HepG2 (cell line): ENCODE measurements around the gene CHTF8. TPM values are rescaled to one million over a fixed set of nuclear protein-coding genes. Genes with fewer than 3 reads are reported as not detected.

Source experiments
- NFYC ChIP-seq: IDR thresholded peaks from 2 replicates; pipeline ENCODE4 v1.6.1; 2016; ENCODE audit warnings: missing genetic modification reagents, missing compliant biosample characterization
- NR2F2 ChIP-seq: IDR thresholded peaks from 2 replicates; pipeline ENCODE4 v1.6.1; 2012; ENCODE audit warnings: low read depth, inconsistent platforms, borderline replicate concordance
- PAWR ChIP-seq: sonication (generic); formaldehyde crosslinking; IDR thresholded peaks from 2 replicates; pipeline ENCODE4 v1.4.0; 2020; ENCODE audit warnings: missing genetic modification reagents, mild to moderate bottlenecking, borderline replicate concordance
- PHF21A ChIP-seq: sonication (generic); formaldehyde crosslinking; IDR thresholded peaks from 2 replicates; pipeline ENCODE4 v1.5.0; 2020; ENCODE audit warnings: mild to moderate bottlenecking, missing genetic modification reagents
- PHF5A ChIP-seq: IDR thresholded peaks from one replicate; pipeline ENCODE4 v1.6.1; 2018; ENCODE audit warnings: low read depth, missing genetic modification reagents; ENCODE audit not compliant: unreplicated experiment
- REXO4 ChIP-seq: sonication (generic); formaldehyde crosslinking; IDR thresholded peaks from 2 replicates; pipeline ENCODE4 v1.8.0; 2022; ENCODE audit warnings: missing genetic modification reagents, mild to moderate bottlenecking, borderline replicate concordance
- SNAPC2 ChIP-seq: sonication (generic); formaldehyde crosslinking; IDR thresholded peaks from 2 replicates; pipeline ENCODE4 v1.8.1; 2022; ENCODE audit warnings: mild to moderate bottlenecking, missing genetic modification reagents
- SP5 ChIP-seq: IDR thresholded peaks from 2 replicates; pipeline ENCODE4 v1.6.1; 2016; ENCODE audit warnings: low read depth, borderline replicate concordance
- STAG1 ChIP-seq: sonication (generic); formaldehyde crosslinking; IDR thresholded peaks from 2 replicates; pipeline ENCODE4 v1.4.0; 2020; ENCODE audit warnings: missing genetic modification reagents
- ZBTB20 ChIP-seq: sonication (generic); formaldehyde crosslinking; IDR thresholded peaks from 2 replicates; pipeline ENCODE4 v1.8.1; 2023; ENCODE audit warnings: missing genetic modification reagents, low read depth, mild to moderate bottlenecking, borderline replicate concordance
- ZNF775 ChIP-seq: sonication (generic); formaldehyde crosslinking; IDR thresholded peaks from 2 replicates; pipeline ENCODE4 v1.4.0; 2020; ENCODE audit warnings: missing genetic modification reagents, mild to moderate bottlenecking, moderate library complexity, borderline replicate concordance
- polyA plus RNA-seq, 8 experiments: library from polyadenylated mRNA; depleted of rRNA in 3 of 8; stranded (reverse) in 7 of 8; unstranded in 1 of 8; fragments of >200 nt; fragmentation: Illumina TruSeq in 4 of 8; extraction: Trizol in 4 of 8; gene quantifications; 2 replicates each; pipeline versions ENCODE4 v1.2.1 to v1.2.3, GENCODE V29; 2011 to 2016; ENCODE audit warnings: low read depth in 4 of 8, missing spikeins in 1 of 8, mixed read lengths in 1 of 8; ENCODE audit not compliant: insufficient read depth in 1 of 8
- total RNA-seq, 5 experiments: library from RNA; depleted of rRNA; stranded (reverse); fragments of >200 nt; fragmentation: Illumina TruSeq; extraction: Trizol; gene quantifications; 2 replicates each; pipeline ENCODE4 v1.2.3, GENCODE V29; 2016; ENCODE audit warnings: low read depth in 1 of 5
- TF ChIP-seq, protein P1 (sequence below): sonication (generic); formaldehyde crosslinking; IDR thresholded peaks from 2 replicates; pipeline ENCODE4 v1.8.0; 2022; ENCODE audit warnings: mild to moderate bottlenecking, missing genetic modification reagents, borderline replicate concordance
- TF ChIP-seq, protein P2 (sequence below), 2 experiments: fragments of 450-650 bp in 1 of 2; sonication (generic) in 1 of 2; formaldehyde crosslinking in 1 of 2; IDR thresholded peaks; 2 replicates each; pipeline versions ENCODE4 v1.6.1 to v1.8.0; 2016 to 2022; ENCODE audit warnings: antibody characterized with exemption in 1 of 2, mild to moderate bottlenecking in 1 of 2, missing genetic modification reagents in 1 of 2
- TF ChIP-seq, protein P3 (sequence below): sonication (generic); formaldehyde crosslinking; IDR thresholded peaks from 2 replicates; pipeline ENCODE4 v1.5.0; 2020; ENCODE audit warnings: missing genetic modification reagents, mild to moderate bottlenecking, borderline replicate concordance
- TF ChIP-seq, protein P4 (sequence below): sonication (generic); formaldehyde crosslinking; IDR thresholded peaks from 2 replicates; pipeline ENCODE4 v1.4.0; 2020; ENCODE audit warnings: mild to moderate bottlenecking, missing genetic modification reagents

The CHTF8 gene
- total and polyA plus RNA-seq, 2 of the 13 experiments (the other 11 are each of a cell fraction or from before 2014, with no cell fraction given) = 37.2 to 67.5 TPM

DNA sequence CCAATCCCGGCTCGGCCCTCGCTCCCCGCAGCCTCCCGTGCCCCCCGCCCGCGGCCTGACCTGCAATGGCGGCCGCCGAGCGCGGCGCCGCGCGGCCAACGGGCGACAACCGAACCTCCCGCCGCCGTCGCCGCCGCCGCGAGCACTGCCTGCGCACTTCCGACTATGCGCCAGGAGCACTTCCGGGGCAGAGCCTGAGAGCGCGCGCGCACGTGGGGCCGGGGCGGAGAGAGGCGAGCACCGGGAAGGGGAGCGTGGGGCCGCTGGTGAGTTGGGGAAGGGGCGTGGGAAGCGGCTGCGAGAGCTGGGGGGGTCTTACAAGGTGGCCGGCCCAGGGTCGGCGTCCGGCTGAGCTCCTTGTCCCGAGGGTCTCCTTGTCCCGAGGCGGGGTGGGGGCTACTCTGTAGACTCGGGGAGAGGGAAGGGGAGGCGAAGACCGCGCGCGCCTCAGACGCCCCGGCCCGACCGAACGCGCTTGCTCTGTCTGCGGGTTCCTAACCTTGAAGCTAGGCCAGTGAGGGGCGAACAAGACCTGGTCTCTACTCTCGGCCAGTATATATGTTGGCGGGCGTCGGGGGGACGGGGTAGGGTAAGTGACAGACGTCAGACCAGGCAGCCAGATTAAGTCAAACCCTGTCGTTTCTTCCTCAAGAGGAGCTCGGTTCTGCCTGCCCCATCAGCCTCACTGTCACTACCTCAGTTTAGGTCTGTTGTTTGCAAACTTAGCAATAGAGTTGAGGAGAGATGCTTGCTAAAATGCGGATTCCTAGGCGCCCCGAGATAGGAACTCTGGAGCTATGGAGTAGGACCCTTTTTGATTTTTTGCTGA, at the start of gene CHTF8, which contains the start of gene UTP4 (continued):
- TF ChIP-seq, protein P1, sequence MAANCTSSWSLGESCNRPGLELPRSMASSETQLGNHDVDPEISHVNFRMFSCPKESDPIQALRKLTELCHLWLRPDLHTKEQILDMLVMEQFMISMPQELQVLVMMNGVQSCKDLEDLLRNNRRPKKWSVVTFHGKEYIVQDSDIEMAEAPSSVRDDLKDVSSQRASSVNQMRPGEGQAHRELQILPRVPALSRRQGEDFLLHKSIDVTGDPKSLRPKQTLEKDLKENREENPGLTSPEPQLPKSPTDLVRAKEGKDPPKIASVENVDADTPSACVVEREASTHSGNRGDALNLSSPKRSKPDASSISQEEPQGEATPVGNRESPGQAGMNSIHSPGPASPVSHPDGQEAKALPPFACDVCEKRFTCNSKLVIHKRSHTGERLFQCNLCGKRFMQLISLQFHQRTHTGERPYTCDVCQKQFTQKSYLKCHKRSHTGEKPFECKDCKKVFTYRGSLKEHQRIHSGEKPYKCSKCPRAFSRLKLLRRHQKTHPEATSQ (CRISPR knock-in tag) = 0 out of 2 replicates have a peak, but pooled peaks have one; percentile 53
- TF ChIP-seq PHF21A = peak; percentile 58; the same call in 1 of the 2 replicates
- no peak; the same call in 1 of the 2 replicates for TF ChIP-seq ZBTB20 (CRISPR knock-in tag)
- TF ChIP-seq, protein P2, sequence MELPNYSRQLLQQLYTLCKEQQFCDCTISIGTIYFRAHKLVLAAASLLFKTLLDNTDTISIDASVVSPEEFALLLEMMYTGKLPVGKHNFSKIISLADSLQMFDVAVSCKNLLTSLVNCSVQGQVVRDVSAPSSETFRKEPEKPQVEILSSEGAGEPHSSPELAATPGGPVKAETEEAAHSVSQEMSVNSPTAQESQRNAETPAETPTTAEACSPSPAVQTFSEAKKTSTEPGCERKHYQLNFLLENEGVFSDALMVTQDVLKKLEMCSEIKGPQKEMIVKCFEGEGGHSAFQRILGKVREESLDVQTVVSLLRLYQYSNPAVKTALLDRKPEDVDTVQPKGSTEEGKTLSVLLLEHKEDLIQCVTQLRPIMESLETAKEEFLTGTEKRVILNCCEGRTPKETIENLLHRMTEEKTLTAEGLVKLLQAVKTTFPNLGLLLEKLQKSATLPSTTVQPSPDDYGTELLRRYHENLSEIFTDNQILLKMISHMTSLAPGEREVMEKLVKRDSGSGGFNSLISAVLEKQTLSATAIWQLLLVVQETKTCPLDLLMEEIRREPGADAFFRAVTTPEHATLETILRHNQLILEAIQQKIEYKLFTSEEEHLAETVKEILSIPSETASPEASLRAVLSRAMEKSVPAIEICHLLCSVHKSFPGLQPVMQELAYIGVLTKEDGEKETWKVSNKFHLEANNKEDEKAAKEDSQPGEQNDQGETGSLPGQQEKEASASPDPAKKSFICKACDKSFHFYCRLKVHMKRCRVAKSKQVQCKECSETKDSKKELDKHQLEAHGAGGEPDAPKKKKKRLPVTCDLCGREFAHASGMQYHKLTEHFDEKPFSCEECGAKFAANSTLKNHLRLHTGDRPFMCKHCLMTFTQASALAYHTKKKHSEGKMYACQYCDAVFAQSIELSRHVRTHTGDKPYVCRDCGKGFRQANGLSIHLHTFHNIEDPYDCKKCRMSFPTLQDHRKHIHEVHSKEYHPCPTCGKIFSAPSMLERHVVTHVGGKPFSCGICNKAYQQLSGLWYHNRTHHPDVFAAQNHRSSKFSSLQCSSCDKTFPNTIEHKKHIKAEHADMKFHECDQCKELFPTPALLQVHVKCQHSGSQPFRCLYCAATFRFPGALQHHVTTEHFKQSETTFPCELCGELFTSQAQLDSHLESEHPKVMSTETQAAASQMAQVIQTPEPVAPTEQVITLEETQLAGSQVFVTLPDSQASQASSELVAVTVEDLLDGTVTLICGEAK (IDR thresholded peaks at IDR 0.05) = 0 out of 2 replicates have a peak, but pooled peaks have one; percentile 37
- TF ChIP-seq, protein P2 (CRISPR knock-in tag; IDR thresholded peaks at IDR 0.05) = no peak; the same call in none of the 2 replicates
- TF ChIP-seq, protein P3, sequence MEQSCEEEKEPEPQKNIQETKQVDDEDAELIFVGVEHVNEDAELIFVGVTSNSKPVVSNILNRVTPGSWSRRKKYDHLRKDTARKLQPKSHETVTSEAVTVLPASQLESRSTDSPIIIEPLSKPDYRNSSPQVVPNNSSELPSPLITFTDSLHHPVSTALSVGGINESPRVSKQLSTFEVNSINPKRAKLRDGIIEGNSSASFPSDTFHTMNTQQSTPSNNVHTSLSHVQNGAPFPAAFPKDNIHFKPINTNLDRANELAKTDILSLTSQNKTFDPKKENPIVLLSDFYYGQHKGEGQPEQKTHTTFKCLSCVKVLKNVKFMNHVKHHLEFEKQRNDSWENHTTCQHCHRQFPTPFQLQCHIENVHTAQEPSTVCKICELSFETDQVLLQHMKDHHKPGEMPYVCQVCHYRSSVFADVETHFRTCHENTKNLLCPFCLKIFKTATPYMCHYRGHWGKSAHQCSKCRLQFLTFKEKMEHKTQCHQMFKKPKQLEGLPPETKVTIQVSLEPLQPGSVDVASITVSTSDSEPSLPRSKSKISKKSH (CRISPR knock-in tag) = peak; percentile 33; the same call in 1 of the 2 replicates
- no peak for TF ChIP-seq NFYC
- TF ChIP-seq SP5 = peak; percentile 50; the same call in 1 of the 2 replicates
- no peak for TF ChIP-seq ZNF775 (CRISPR knock-in tag)
- TF ChIP-seq PHF5A (CRISPR knock-in tag) = peak; percentile 22
- no peak for TF ChIP-seq REXO4
- TF ChIP-seq, protein P4, sequence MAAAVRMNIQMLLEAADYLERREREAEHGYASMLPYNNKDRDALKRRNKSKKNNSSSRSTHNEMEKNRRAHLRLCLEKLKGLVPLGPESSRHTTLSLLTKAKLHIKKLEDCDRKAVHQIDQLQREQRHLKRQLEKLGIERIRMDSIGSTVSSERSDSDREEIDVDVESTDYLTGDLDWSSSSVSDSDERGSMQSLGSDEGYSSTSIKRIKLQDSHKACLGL (CRISPR knock-in tag) = peak; percentile 99
- TF ChIP-seq STAG1 (CRISPR knock-in tag) = no peak
- no peak for TF ChIP-seq PAWR (CRISPR knock-in tag)
- TF ChIP-seq SNAPC2 (CRISPR knock-in tag) = 0 out of 2 replicates have a peak, but pooled peaks have one; percentile 22
- TF ChIP-seq NR2F2 = peak; percentile 30; the same call in 1 of the 2 replicates
